Astrocyte (in vitro differentiated cells and primary cell): ENCODE data around the gene KIAA1671. TPM values are rescaled to one million over a fixed set of nuclear protein-coding genes. Genes with fewer than 3 reads are reported as not detected.

Experiments
- DNase-seq: peaks from one replicate; pipeline ENCODE4 v3.0.0-alpha.2; 2010; ENCODE audit warnings: low read depth
- FAIRE-seq: peaks from 2 replicates; lab custom pipeline; 2011; peaks lifted over from hg19 to GRCh38; lab: Jason Lieb, UNC
- H2AFZ ChIP-seq: 2 replicates; pipeline ENCODE4 v1.6.0; 2012; ENCODE audit warnings: low read depth, low read length, inconsistent platforms
- H3K27ac ChIP-seq: 2 replicates; pipeline ENCODE4 v1.5.1; 2011; ENCODE audit warnings: low read depth, low read length, inconsistent platforms
- H3K27me3 ChIP-seq: 2 replicates; pipeline ENCODE4 v1.6.0; 2011; ENCODE audit warnings: low read length, inconsistent platforms; ENCODE audit not compliant: insufficient read depth
- H3K36me3 ChIP-seq: 2 replicates; pipeline ENCODE4 v1.5.1; 2011; ENCODE audit warnings: low read length, inconsistent platforms; ENCODE audit not compliant: insufficient read depth
- H3K4me1 ChIP-seq: 2 replicates; pipeline ENCODE4 v1.5.1; 2011; ENCODE audit warnings: low read length, inconsistent platforms; ENCODE audit not compliant: insufficient read depth
- H3K4me2 ChIP-seq: 2 replicates; pipeline ENCODE4 v1.6.0; 2012; ENCODE audit warnings: low read length, inconsistent platforms
- H3K4me3 ChIP-seq: 2 replicates; pipeline ENCODE4 v1.5.1; 2011; ENCODE audit warnings: low read depth, mild to moderate bottlenecking, low read length, inconsistent platforms; ENCODE audit not compliant: insufficient read depth
- H3K79me2 ChIP-seq: 2 replicates; pipeline ENCODE4 v1.6.0; 2012; ENCODE audit warnings: mild to moderate bottlenecking, low read length, inconsistent platforms; ENCODE audit not compliant: insufficient read depth
- H3K9ac ChIP-seq: 2 replicates; pipeline ENCODE4 v1.6.0; 2012; ENCODE audit warnings: mild to moderate bottlenecking, low read length, inconsistent platforms
- H3K9me3 ChIP-seq: 2 replicates; pipeline ENCODE4 v1.5.1; 2012; ENCODE audit warnings: low read depth, mild to moderate bottlenecking, low read length, inconsistent platforms; ENCODE audit not compliant: insufficient read depth
- H4K20me1 ChIP-seq: 2 replicates; pipeline ENCODE4 v1.6.0; 2012; ENCODE audit warnings: low read length, inconsistent platforms; ENCODE audit not compliant: insufficient read depth
- H3K27ac Mint-ChIP-seq: one replicate; pipeline ENCODE4 v1.8.0; 2021; ENCODE audit warnings: mild to moderate bottlenecking, mixed read lengths; ENCODE audit not compliant: unreplicated experiment
- H3K27me3 Mint-ChIP-seq: one replicate; pipeline ENCODE4 v1.8.0; 2021; ENCODE audit warnings: low read depth, mixed read lengths; ENCODE audit not compliant: unreplicated experiment
- H3K36me3 Mint-ChIP-seq: one replicate; pipeline ENCODE4 v1.8.0; 2021; ENCODE audit warnings: low read depth, mixed read lengths; ENCODE audit not compliant: unreplicated experiment
- H3K4me1 Mint-ChIP-seq: one replicate; pipeline ENCODE4 v1.8.0; 2021; ENCODE audit warnings: low read depth, mixed read lengths; ENCODE audit not compliant: unreplicated experiment
- H3K4me3 Mint-ChIP-seq: one replicate; pipeline ENCODE4 v1.8.0; 2021; ENCODE audit warnings: mild to moderate bottlenecking, moderate library complexity, mixed read lengths; ENCODE audit not compliant: unreplicated experiment
- H3K9me3 Mint-ChIP-seq: one replicate; pipeline ENCODE4 v1.8.0; 2021; ENCODE audit warnings: mild to moderate bottlenecking, mixed read lengths; ENCODE audit not compliant: unreplicated experiment
- EZH2 ChIP-seq: IDR thresholded peaks from 2 replicates; pipeline ENCODE4 v1.6.1; 2012; ENCODE audit warnings: mild to moderate bottlenecking, low read length, inconsistent platforms; ENCODE audit not compliant: insufficient read depth
- total RNA-seq: library from RNA; stranded (reverse); gene quantifications from 2 replicates; pipeline ENCODE4 v1.2.1, GENCODE V29; 2021
- TF ChIP-seq, protein P1 (sequence below): IDR thresholded peaks from 2 replicates; pipeline ENCODE4 v1.5.1; 2011; ENCODE audit warnings: low read depth, mild to moderate bottlenecking, inconsistent platforms, low read length, moderate library complexity; ENCODE audit not compliant: insufficient read depth

KIAA1671 gene
- total RNA-seq, 1 donor from 2014 or later, result 28.4 TPM

- Histone ChIP-seq H4K20me1 (no peaks in the 10 kb centered on the region), H3K36me3 (no peaks in the 10 kb centered on the region), H3K27ac (no peak overlapping the region), H3K9ac (no peak overlapping the region), H3K4me2 (no peak overlapping the region), H3K9me3 (no peaks in the 10 kb centered on the region), H2AFZ (no peak overlapping the region), H3K4me3 (no peak overlapping the region), H3K27me3 (peaks cover 4% of the 10 kb centered on the region), H3K4me1 (no peaks in the 10 kb centered on the region), H3K79me2 (no peaks in the 10 kb centered on the region)
- Mint-ChIP-seq H3K4me1 (no peaks in the 10 kb centered on the region), H3K27me3 (no peaks in the 10 kb centered on the region), H3K9me3 (peaks cover 3% of the 10 kb centered on the region), H3K27ac (no peak overlapping the region), H3K4me3 (no peak overlapping the region), H3K36me3 (peaks cover 10% of the 10 kb centered on the region)
- FAIRE-seq (no peak), DNase-seq (no peak)
- TF ChIP-seq EZH2, result no peak
- TF ChIP-seq, protein P1, sequence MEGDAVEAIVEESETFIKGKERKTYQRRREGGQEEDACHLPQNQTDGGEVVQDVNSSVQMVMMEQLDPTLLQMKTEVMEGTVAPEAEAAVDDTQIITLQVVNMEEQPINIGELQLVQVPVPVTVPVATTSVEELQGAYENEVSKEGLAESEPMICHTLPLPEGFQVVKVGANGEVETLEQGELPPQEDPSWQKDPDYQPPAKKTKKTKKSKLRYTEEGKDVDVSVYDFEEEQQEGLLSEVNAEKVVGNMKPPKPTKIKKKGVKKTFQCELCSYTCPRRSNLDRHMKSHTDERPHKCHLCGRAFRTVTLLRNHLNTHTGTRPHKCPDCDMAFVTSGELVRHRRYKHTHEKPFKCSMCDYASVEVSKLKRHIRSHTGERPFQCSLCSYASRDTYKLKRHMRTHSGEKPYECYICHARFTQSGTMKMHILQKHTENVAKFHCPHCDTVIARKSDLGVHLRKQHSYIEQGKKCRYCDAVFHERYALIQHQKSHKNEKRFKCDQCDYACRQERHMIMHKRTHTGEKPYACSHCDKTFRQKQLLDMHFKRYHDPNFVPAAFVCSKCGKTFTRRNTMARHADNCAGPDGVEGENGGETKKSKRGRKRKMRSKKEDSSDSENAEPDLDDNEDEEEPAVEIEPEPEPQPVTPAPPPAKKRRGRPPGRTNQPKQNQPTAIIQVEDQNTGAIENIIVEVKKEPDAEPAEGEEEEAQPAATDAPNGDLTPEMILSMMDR, result no peak
These were observed 181.5 kb downstream of the KIAA1671 start for GRCh38 chr22:25134028-25134427.

DNA sequence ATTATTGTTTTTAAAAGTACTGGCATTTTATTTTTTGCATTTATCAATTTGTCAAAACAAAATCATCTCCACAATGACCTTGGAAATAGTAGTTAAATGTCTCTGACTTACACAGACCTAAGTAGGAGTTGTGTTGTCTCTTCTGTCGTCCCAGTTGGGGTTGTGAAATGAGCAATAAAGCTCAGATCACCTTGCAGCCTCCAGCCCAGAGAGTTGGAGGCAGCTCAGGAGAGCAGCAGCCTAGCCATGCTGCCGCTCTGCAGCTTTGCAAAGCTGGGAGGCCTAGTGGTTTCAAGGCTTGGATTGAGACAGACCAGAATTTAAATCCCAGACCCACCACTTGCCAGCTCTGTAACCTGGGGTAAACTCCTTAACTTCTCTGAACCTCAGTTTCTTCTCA is 181.9 kb downstream of the KIAA1671 start:
- no peak for DNase-seq
- H3K9me3 Mint-ChIP-seq, result peaks cover 3% of the 10 kb centered on the region
- no peaks in the 10 kb centered on the region for H3K79me2 ChIP-seq
- no peak overlapping the region for H2AFZ ChIP-seq
- no peak overlapping the region for H3K4me3 ChIP-seq
- H3K4me3 Mint-ChIP-seq, result no peak overlapping the region
- no peak for TF ChIP-seq EZH2
- TF ChIP-seq, protein P1, result no peak
- no peaks in the 10 kb centered on the region for H3K27me3 Mint-ChIP-seq
- H3K4me1 Mint-ChIP-seq, result no peaks in the 10 kb centered on the region
- H4K20me1 ChIP-seq, result no peaks in the 10 kb centered on the region
- H3K36me3 ChIP-seq, result no peaks in the 10 kb centered on the region
- peaks cover 4% of the 10 kb centered on the region for H3K27me3 ChIP-seq
- FAIRE-seq, result no peak
- H3K27ac Mint-ChIP-seq, result no peak overlapping the region
- no peaks in the 10 kb centered on the region for H3K9me3 ChIP-seq
- H3K4me1 ChIP-seq, result no peaks in the 10 kb centered on the region
- no peak overlapping the region for H3K9ac ChIP-seq
- H3K27ac ChIP-seq, result no peak overlapping the region
- H3K36me3 Mint-ChIP-seq, result peaks cover 10% of the 10 kb centered on the region
- H3K4me2 ChIP-seq, result no peak overlapping the region

DNA sequence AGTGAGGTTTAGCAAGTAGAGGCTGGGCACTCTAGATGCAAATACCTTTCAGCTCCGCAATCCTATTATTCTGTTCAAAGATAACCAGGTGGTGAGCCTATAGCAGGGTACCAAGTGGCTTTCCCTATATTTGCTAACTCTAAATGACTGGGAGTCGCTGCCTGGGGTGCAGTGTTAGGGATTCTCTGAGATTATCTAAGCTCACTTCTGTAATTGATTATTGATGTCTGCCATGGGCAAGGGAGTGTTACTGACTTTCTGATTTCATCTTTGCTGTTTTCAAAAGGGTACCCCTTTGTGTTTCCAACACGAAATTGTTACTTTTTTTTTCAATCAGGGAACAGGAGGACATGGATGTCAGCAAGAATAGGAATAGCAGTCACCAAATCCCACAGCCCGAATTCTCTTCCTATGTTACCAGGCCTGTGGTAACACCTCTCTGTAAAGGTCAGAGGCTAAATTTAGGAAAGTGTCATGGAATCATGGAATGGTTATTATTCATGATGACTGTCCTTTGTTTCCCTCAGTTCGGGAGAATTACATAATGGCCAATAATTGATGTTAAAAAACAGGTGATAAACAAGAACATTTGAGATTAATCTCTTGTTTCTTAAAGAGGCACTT is 184.5 kb downstream of the KIAA1671 start:
- H3K4me3 Mint-ChIP-seq, result no peak overlapping the region
- H3K27ac Mint-ChIP-seq, result no peak overlapping the region
- H3K79me2 ChIP-seq, result no peaks in the 10 kb centered on the region
- H3K9me3 ChIP-seq, result no peaks in the 10 kb centered on the region
- H3K4me1 ChIP-seq, result no peaks in the 10 kb centered on the region
- H2AFZ ChIP-seq, result no peak overlapping the region
- no peak overlapping the region for H3K27ac ChIP-seq
- TF ChIP-seq EZH2, result no peak
- TF ChIP-seq, protein P1, result no peak
- H3K4me2 ChIP-seq, result no peak overlapping the region
- H3K27me3 Mint-ChIP-seq, result no peaks in the 10 kb centered on the region
- no peak for FAIRE-seq
- H3K9ac ChIP-seq, result no peak overlapping the region
- H3K4me3 ChIP-seq, result no peak overlapping the region
- H3K27me3 ChIP-seq, result peaks cover 4% of the 10 kb centered on the region
- peaks cover 9% of the 10 kb centered on the region for H3K36me3 Mint-ChIP-seq
- H3K36me3 ChIP-seq, result no peaks in the 10 kb centered on the region
- DNase-seq, result no peak
- no peaks in the 10 kb centered on the region for H4K20me1 ChIP-seq
- H3K4me1 Mint-ChIP-seq, result no peaks in the 10 kb centered on the region
- H3K9me3 Mint-ChIP-seq, result peaks cover 3% of the 10 kb centered on the region
